ENCODE results near the gene RHOB. TPM values are rescaled to one million over a fixed set of nuclear protein-coding genes. Genes with fewer than 3 reads are reported as not detected.
"Not testable (repeated sequence)": the region's sequence is repeated elsewhere in the genome, so short reads cannot be mapped to it uniquely, and the experiment has no call there.

RHOB gene
- total RNA-seq, 4 donors from 2014 or later = 1,174 to 1,482 (median 1,322) TPM

GRCh38 chr2:20410556-20411277 is 36.2 kb upstream of the RHOB start:
- Histone ChIP-seq H3K27me3 (no peaks in the 10 kb centered on the region), H3K36me3 (no peaks in the 10 kb centered on the region), H3K27ac (no peak overlapping the region), H3K4me1 (no peaks in the 10 kb centered on the region), H3K9me3 (peaks cover 0 to 24% (median 0%) of the 10 kb centered on the region in 3 donors), H3K4me3 (no peak overlapping the region)
- 60 to 90% methylated on average over 1 to 3 of the region's 5 CpGs for WGBS, 2 donors (ENCODE audit: low coverage in 1 of 2)
- TF ChIP-seq POLR2A (IDR thresholded peaks at IDR 0.05) = no peak
- no peak for TF ChIP-seq POLR2AphosphoS5 (IDR thresholded peaks at IDR 0.05)
- TF ChIP-seq CTCF (IDR thresholded peaks at IDR 0.05) = no peak
- no peak for TF ChIP-seq EP300 (IDR thresholded peaks at IDR 0.05)
- peak; percentile 10 for ATAC-seq

- peak overlapping the region in 1 of 4 donors; percentile 4 for H3K27ac ChIP-seq
- peak; percentile 92 for ATAC-seq
- no peaks in the 10 kb centered on the region for H3K36me3 ChIP-seq
- H3K4me3 ChIP-seq = no peak overlapping the region
- H3K9me3 ChIP-seq = peaks cover 0 to 24% (median 0%) of the 10 kb centered on the region in 3 donors
- TF ChIP-seq EP300 (IDR thresholded peaks at IDR 0.05) (no peak), POLR2A (IDR thresholded peaks at IDR 0.05) (no peak), POLR2AphosphoS5 (IDR thresholded peaks at IDR 0.05) (peak; percentile 49), CTCF (IDR thresholded peaks at IDR 0.05) (peak; percentile 67 to 90 (median 86))
- no peaks in the 10 kb centered on the region for H3K4me1 ChIP-seq
- WGBS, 2 donors (ENCODE audit: low coverage in 1 of 2) = 50% methylated on average over 1 of the region's 3 CpGs; no CpG with 5 or more reads in 1 of the 2 donors
- no peaks in the 10 kb centered on the region for H3K27me3 ChIP-seq
These were observed 35.4 kb upstream of the RHOB start for GRCh38 chr2:20411361-20411894.

- H3K27me3 ChIP-seq = no peaks in the 10 kb centered on the region
- ATAC-seq = no peak
- H3K4me3 ChIP-seq = no peak overlapping the region
- TF ChIP-seq POLR2AphosphoS5 (IDR thresholded peaks at IDR 0.05) (no peak), CTCF (IDR thresholded peaks at IDR 0.05) (no peak), POLR2A (IDR thresholded peaks at IDR 0.05) (no peak), EP300 (IDR thresholded peaks at IDR 0.05) (no peak)
- H3K27ac ChIP-seq = no peak overlapping the region
- peaks cover 0 to 7% (median 0%) of the 10 kb centered on the region in 3 donors for H3K9me3 ChIP-seq
- H3K36me3 ChIP-seq = no peaks in the 10 kb centered on the region
- WGBS, 2 donors (ENCODE audit: low coverage in 1 of 2) = 90% methylated on average over 3 of the region's 3 CpGs; no CpG with 5 or more reads in 1 of the 2 donors
- peaks cover 0 to 19% (median 6%) of the 10 kb centered on the region in 3 donors for H3K4me1 ChIP-seq
These were observed 32.1 kb upstream of the RHOB start for GRCh38 chr2:20414806-20415205.

DNA sequence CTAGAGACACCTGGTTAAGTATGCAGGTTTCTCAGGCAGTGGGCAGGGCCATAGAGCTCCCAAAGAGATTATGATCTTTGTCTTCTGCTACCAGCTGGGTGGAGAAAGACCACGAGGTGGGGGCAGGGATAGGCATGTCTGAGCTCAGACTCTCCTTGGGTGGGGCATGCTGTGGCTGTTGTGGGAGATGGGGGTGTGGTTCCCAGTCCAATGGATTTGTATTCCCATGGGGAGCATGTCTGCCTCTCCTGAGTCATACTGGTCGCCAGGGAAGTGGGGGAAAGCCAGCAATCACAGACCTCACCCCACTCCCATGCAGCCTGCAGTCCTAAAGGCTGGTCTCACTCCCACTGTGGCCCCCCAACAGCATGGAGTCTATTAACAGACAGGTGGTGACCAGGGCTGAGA is 31.4 kb upstream of the RHOB start:
- Histone ChIP-seq H3K9me3 (no peaks in the 10 kb centered on the region), H3K4me1 (peaks cover 0 to 25% (median 6%) of the 10 kb centered on the region in 3 donors), H3K27me3 (no peaks in the 10 kb centered on the region), H3K27ac (no peak overlapping the region), H3K36me3 (no peaks in the 10 kb centered on the region), H3K4me3 (no peak overlapping the region)
- WGBS, 2 donors (ENCODE audit: low coverage in 1 of 2) = 60% methylated on average over 1 of the region's 2 CpGs; no CpG with 5 or more reads in 1 of the 2 donors
- no peak for TF ChIP-seq CTCF (IDR thresholded peaks at IDR 0.05)
- no peak for TF ChIP-seq POLR2AphosphoS5 (IDR thresholded peaks at IDR 0.05)
- TF ChIP-seq POLR2A (IDR thresholded peaks at IDR 0.05) = no peak
- no peak for ATAC-seq

DNA sequence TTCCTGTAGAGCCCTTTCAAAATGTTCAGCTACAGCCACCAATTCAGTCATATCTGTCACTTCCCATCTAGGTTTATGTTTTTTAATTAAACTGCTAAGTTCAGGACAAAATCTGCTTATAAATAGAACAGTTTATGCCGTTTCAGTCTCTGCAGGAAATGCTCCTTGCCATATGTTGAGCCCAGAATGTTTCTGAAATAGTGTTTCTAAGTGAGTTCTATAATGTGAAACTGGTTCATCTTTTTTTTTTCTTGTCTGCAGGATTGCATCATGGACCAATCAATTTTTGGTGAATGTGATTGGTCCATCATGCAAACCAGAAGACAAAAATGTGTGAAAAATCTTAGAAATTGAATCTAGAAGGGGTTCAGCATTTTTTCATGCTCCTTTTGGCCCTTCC is 30.2 kb upstream of the RHOB start:
- Histone ChIP-seq H3K9me3 (no peaks in the 10 kb centered on the region), H3K27ac (no peak overlapping the region), H3K36me3 (no peaks in the 10 kb centered on the region), H3K4me3 (no peak overlapping the region), H3K4me1 (peaks cover 0 to 37% (median 11%) of the 10 kb centered on the region in 3 donors), H3K27me3 (no peaks in the 10 kb centered on the region)
- no peak for ATAC-seq
- TF ChIP-seq EP300 (IDR thresholded peaks at IDR 0.05) = no peak
- TF ChIP-seq CTCF (IDR thresholded peaks at IDR 0.05) = no peak
- WGBS, 2 donors (ENCODE audit: low coverage in 1 of 2) = 62 to 92% methylated on average over 1 of the region's 1 CpG

- H3K4me3 ChIP-seq, H3K27me3 ChIP-seq, H3K36me3 ChIP-seq, H3K27ac ChIP-seq, ATAC-seq, H3K9me3 ChIP-seq: not testable (repeated sequence)
- H3K4me1 ChIP-seq = peaks cover 0 to 43% (median 17%) of the 10 kb centered on the region in 3 donors
- WGBS, 2 donors (ENCODE audit: low coverage in 1 of 2) = 79 to 100% methylated on average over 1 to 5 of the region's 5 CpGs
These were observed 29.5 kb upstream of the RHOB start for GRCh38 chr2:20417230-20417821.
